GM23338 (cell line): ENCODE data around the gene HCST. TPM values are rescaled to one million over a fixed set of nuclear protein-coding genes. Genes with fewer than 3 reads are reported as not detected.

Experiments used
- ATAC-seq: fragments of 200-7000 bp; cut with Tn5 transposase; 3 replicates; pipeline ENCODE4 v1.9.1; 2020
- DNase-seq: peaks from one replicate; pipeline ENCODE4 v3.0.0-alpha.2; 2015; ENCODE audit warnings: low spot score
- H2AFZ ChIP-seq: fragments of 200-600 bp; sonication (generic); 2 replicates; pipeline ENCODE4 v1.8.0; 2016; ENCODE audit warnings: antibody characterized with exemption, mild to moderate bottlenecking, moderate library complexity
- H3F3A ChIP-seq: fragments of 200-600 bp; sonication (generic); replicated peaks from 2 replicates; pipeline ENCODE4 v1.8.0; 2017; ENCODE audit warnings: antibody characterized with exemption, mixed run types, low read depth
- H3K27ac ChIP-seq: fragments of 200-600 bp; sonication (generic); 2 replicates; pipeline ENCODE4 v1.6.1; 2016; ENCODE audit warnings: low read depth
- H3K27me3 ChIP-seq: fragments of 200-600 bp; sonication (generic); 2 replicates; pipeline ENCODE4 v1.8.0; 2016; ENCODE audit warnings: mild to moderate bottlenecking, mixed run types, moderate library complexity; ENCODE audit not compliant: insufficient read depth
- H3K36me3 ChIP-seq: fragments of 200-600 bp; sonication (generic); 2 replicates; pipeline ENCODE4 v1.8.0; 2016; ENCODE audit warnings: mild to moderate bottlenecking; ENCODE audit not compliant: insufficient read depth
- H3K4me1 ChIP-seq: fragments of 200-600 bp; sonication (generic); 2 replicates; pipeline ENCODE4 v1.8.0; 2016; ENCODE audit warnings: mild to moderate bottlenecking, moderate library complexity; ENCODE audit not compliant: insufficient read depth
- H3K4me2 ChIP-seq: fragments of 200-600 bp; sonication (generic); 2 replicates; pipeline ENCODE4 v1.7.1; 2017; ENCODE audit warnings: mixed run types
- H3K4me3 ChIP-seq: fragments of 200-600 bp; sonication (generic); 2 replicates; pipeline ENCODE4 v1.6.1; 2016; ENCODE audit warnings: mixed run types
- H3K79me2 ChIP-seq: fragments of 200-600 bp; sonication (generic); replicated peaks from 2 replicates; pipeline ENCODE4 v1.8.0; 2017; ENCODE audit warnings: mild to moderate bottlenecking; ENCODE audit not compliant: insufficient read depth
- H3K9me2 ChIP-seq: fragments of 200-600 bp; sonication (generic); 2 replicates; pipeline ENCODE4 v1.8.0; 2017; ENCODE audit not compliant: insufficient read depth
- H4K20me1 ChIP-seq: fragments of 200-600 bp; sonication (generic); replicated peaks from 2 replicates; pipeline ENCODE4 v1.8.0; 2017; ENCODE audit warnings: mild to moderate bottlenecking; ENCODE audit not compliant: insufficient read depth
- H3K27ac Mint-ChIP-seq: 2 replicates; pipeline ENCODE4 v1.8.0; 2020; ENCODE audit warnings: inconsistent platforms, mild to moderate bottlenecking, moderate library complexity, mixed read lengths
- H3K27me3 Mint-ChIP-seq: 3 replicates; pipeline ENCODE4 v1.8.0; 2022; ENCODE audit warnings: low read depth, mild to moderate bottlenecking, moderate library complexity, mixed read lengths, inconsistent platforms; ENCODE audit not compliant: insufficient read depth, poor library complexity
- H3K36me3 Mint-ChIP-seq: 3 replicates; pipeline ENCODE4 v1.8.0; 2021; ENCODE audit warnings: low read depth, mild to moderate bottlenecking, inconsistent platforms, moderate library complexity, mixed read lengths
- H3K4me1 Mint-ChIP-seq: 3 replicates; pipeline ENCODE4 v1.8.0; 2020; ENCODE audit warnings: mild to moderate bottlenecking, inconsistent platforms, mixed read lengths
- H3K4me3 Mint-ChIP-seq: 3 replicates; pipeline ENCODE4 v1.8.0; 2021; ENCODE audit warnings: moderate library complexity, mild to moderate bottlenecking, inconsistent platforms, mixed read lengths
- H3K9me3 Mint-ChIP-seq: 3 replicates; pipeline ENCODE4 v1.8.0; 2020; ENCODE audit warnings: moderate library complexity, mild to moderate bottlenecking, inconsistent platforms, mixed read lengths
- EZH2phosphoT487 ChIP-seq: fragments of 200-600 bp; sonication (generic); IDR thresholded peaks from one replicate; pipeline ENCODE4 v1.8.1; 2018; ENCODE audit warnings: antibody characterized with exemption; ENCODE audit not compliant: unreplicated experiment
- NANOG ChIP-seq: IDR thresholded peaks from 2 replicates; pipeline ENCODE4 v1.6.1; 2016; ENCODE audit warnings: antibody characterized with exemption, borderline replicate concordance
- POLR2AphosphoS5 ChIP-seq: IDR thresholded peaks from 2 replicates; pipeline ENCODE4 v1.6.1; 2016; ENCODE audit warnings: antibody characterized with exemption, low read depth
- REST ChIP-seq: IDR thresholded peaks from one replicate; pipeline ENCODE4 v1.6.1; 2018; ENCODE audit warnings: antibody characterized with exemption; ENCODE audit not compliant: unreplicated experiment
- STAT1 ChIP-seq: IDR thresholded peaks from one replicate; pipeline ENCODE4 v1.6.1; 2016; ENCODE audit warnings: antibody characterized with exemption; ENCODE audit not compliant: unreplicated experiment
- polyA plus RNA-seq: library from polyadenylated mRNA; unstranded; fragments of >200 nt; fragmentation: Nextera tagmentation; extraction: Ambion mirVana; gene quantifications from 2 replicates; pipeline ENCODE4 v1.2.1, GENCODE V29; 2016
- total RNA-seq: library from RNA; depleted of rRNA; stranded (reverse); fragments of >200 nt; shearing (Covaris generic); gene quantifications from 2 replicates; pipeline ENCODE4 v1.2.3, GENCODE V29; 2014

HCST gene
- total and polyA plus RNA-seq, 2 experiments from 2014 or later, result 2.1 TPM; not detected in 1

- DNase-seq (peak; percentile 97), ATAC-seq (peak; percentile 35)
- no peak within 1 kb of the TSS for H3K27ac ChIP-seq
Measured at GRCh38 chr19:35935911-35936737, 33.8 kb downstream of the HCST start, which contains the start of gene LRFN3. TSS of gene LRFN3 (plus strand) at chr19:35936374. CDS start at chr19:35939426, 3,052 bp downstream.

GRCh38 chr19:35936738-35937268 lies 34.5 kb downstream of the HCST start:
- peaks cover 8% of the 10 kb centered on the region; the same call in 2 of the 3 replicates for H3K36me3 Mint-ChIP-seq
- peaks cover 6% of the 10 kb centered on the region for H3K27me3 ChIP-seq
- H3K27me3 Mint-ChIP-seq, result peaks cover 15% of the 10 kb centered on the region
- peak overlapping the region; percentile 95 for H3K4me2 ChIP-seq
- H3K4me3 Mint-ChIP-seq, result peak overlapping the region; percentile 72
- H3K4me1 ChIP-seq, result peaks cover 31% of the 10 kb centered on the region; the same call in 1 of the 2 replicates
- H3K9me3 Mint-ChIP-seq, result no peaks in the 10 kb centered on the region; the same call in 2 of the 3 replicates
- no peaks in the 10 kb centered on the region for H3K36me3 ChIP-seq
- H3K4me1 Mint-ChIP-seq, result peaks cover 30% of the 10 kb centered on the region
- H3K4me3 ChIP-seq, result peak overlapping the region; percentile 91
- TF ChIP-seq EZH2phosphoT487 (no peak), REST (no peak), POLR2AphosphoS5 (no peak)
- no peak overlapping the region for H2AFZ ChIP-seq
- H3F3A ChIP-seq, result peaks cover 13% of the 10 kb centered on the region
- ATAC-seq (no peak), DNase-seq (peak; percentile 17)
- H3K27ac Mint-ChIP-seq, result no peak overlapping the region
- H3K27ac ChIP-seq, result no peak overlapping the region
- peaks cover 3% of the 10 kb centered on the region; the same call in 1 of the 2 replicates for H3K9me2 ChIP-seq
- H3K79me2 ChIP-seq, result peaks cover 6% of the 10 kb centered on the region
- no peaks in the 10 kb centered on the region; the same call in 1 of the 2 replicates for H4K20me1 ChIP-seq

More at GRCh38 chr19:35935911-35936737, 33.8 kb downstream of the HCST start, which contains the start of gene LRFN3:
- peaks cover 31% of the 10 kb centered on the region for H3K4me1 Mint-ChIP-seq
- Histone ChIP-seq H2AFZ (peak within 1 kb of the TSS; percentile 99), H3K4me2 (peak within 1 kb of the TSS; percentile 95), H3K9me2 (peaks cover 3% of the 10 kb centered on the region; the same call in 1 of the 2 replicates), H3K4me1 (peaks cover 31% of the 10 kb centered on the region; the same call in 1 of the 2 replicates), H3K4me3 (peak within 1 kb of the TSS; percentile 91), H3K79me2 (peaks cover 6% of the 10 kb centered on the region), H3K27me3 (peaks cover 6% of the 10 kb centered on the region), H3K36me3 (no peaks in the 10 kb centered on the region), H3F3A (peaks cover 13% of the 10 kb centered on the region), H4K20me1 (no peaks in the 10 kb centered on the region; the same call in 1 of the 2 replicates)
- peak within 1 kb of the TSS; percentile 76 for H3K4me3 Mint-ChIP-seq
- peaks cover 5% of the 10 kb centered on the region; the same call in 2 of the 3 replicates for H3K36me3 Mint-ChIP-seq
- no peak within 1 kb of the TSS; the same call in 1 of the 2 replicates for H3K27ac Mint-ChIP-seq
- no peak for TF ChIP-seq NANOG
- TF ChIP-seq POLR2AphosphoS5, result no peak
- TF ChIP-seq STAT1, result no peak
- H3K9me3 Mint-ChIP-seq, result no peaks in the 10 kb centered on the region
- peaks cover 19% of the 10 kb centered on the region for H3K27me3 Mint-ChIP-seq
